ENCODE results near the gene SLC25A21. TPM values are rescaled to one million over a fixed set of nuclear protein-coding genes. Genes with fewer than 3 reads are reported as not detected.

Gene SLC25A21
- total and polyA plus RNA-seq, 2 of the 13 experiments (the other 11 are each of a cell fraction or from before 2014, with no cell fraction given) = 1.9 to 2.9 TPM

GRCh38 chr14:36748610-36749213 is 423.7 kb downstream of the SLC25A21 start:
- TF ChIP-seq REPIN1 (CRISPR knock-in tag; IDR thresholded peaks at IDR 0.05; ENCODE audit: borderline replicate concordance, low read depth) (no peak), ZMYM2 (CRISPR knock-in tag; IDR thresholded peaks at IDR 0.05) (no peak)
- TF ChIP-seq, protein P1, sequence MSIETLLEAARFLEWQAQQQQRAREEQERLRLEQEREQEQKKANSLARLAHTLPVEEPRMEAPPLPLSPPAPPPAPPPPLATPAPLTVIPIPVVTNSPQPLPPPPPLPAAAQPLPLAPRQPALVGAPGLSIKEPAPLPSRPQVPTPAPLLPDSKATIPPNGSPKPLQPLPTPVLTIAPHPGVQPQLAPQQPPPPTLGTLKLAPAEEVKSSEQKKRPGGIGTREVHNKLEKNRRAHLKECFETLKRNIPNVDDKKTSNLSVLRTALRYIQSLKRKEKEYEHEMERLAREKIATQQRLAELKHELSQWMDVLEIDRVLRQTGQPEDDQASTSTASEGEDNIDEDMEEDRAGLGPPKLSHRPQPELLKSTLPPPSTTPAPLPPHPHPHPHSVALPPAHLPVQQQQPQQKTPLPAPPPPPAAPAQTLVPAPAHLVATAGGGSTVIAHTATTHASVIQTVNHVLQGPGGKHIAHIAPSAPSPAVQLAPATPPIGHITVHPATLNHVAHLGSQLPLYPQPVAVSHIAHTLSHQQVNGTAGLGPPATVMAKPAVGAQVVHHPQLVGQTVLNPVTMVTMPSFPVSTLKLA (IDR thresholded peaks at IDR 0.05) = 0 out of 2 replicates have a peak, but pooled peaks have one; percentile 19
- POLR2A ChIA-PET = no interaction called here
- 3% methylated on average over 3 of the region's 3 CpGs for WGBS (ENCODE audit: low lambda C conversion rate)
- intact Hi-C loops (cut with micrococcal nuclease; ENCODE audit: unreplicated experiment) = no loop called here
- Histone ChIP-seq H3K79me2 (ENCODE audit: insufficient read depth, low read length) (no peaks in the 10 kb centered on the region), H3K4me3 (replicated peaks in 1 of 3; ENCODE audit: insufficient read depth in 1 of 3, low read depth in 2 of 3, low read length in 3 of 3) (no peak overlapping the region), H3K27me3 (ENCODE audit: control insufficient read depth in 1 of 2, insufficient read depth in 2 of 2, low read length in 2 of 2) (no peaks in the 10 kb centered on the region), H4K20me1 (ENCODE audit: insufficient read depth, low read length) (no peaks in the 10 kb centered on the region), H3K36me3 (replicated peaks in 1 of 2; ENCODE audit: control insufficient read depth in 1 of 2, insufficient read depth in 2 of 2, low read length in 2 of 2) (no peaks in the 10 kb centered on the region), H3K4me2 (ENCODE audit: low read depth, low read length) (no peak overlapping the region), H2AFZ (ENCODE audit: low read length) (no peak overlapping the region), H3K27ac (ENCODE audit: extremely low read length, insufficient read depth, low read length) (no peak overlapping the region), H3K4me1 (ENCODE audit: insufficient read depth, low read length) (no peaks in the 10 kb centered on the region), H3K9me3 (ENCODE audit: low read length) (peaks cover 16% of the 10 kb centered on the region), H3K9ac (ENCODE audit: insufficient read depth, low read depth, low read length) (no peak overlapping the region)
- no peak for ATAC-seq
- CTCF ChIA-PET (ENCODE audit: low intra/inter-chr PET ratio, low total read pairs) = no interaction called here
- DNase-seq (ENCODE audit: low spot score) = no peak
- no peak for FAIRE-seq
- no TSS peak for BruUV-seq (replicated peaks)
- in situ Hi-C loops (cut with HindIII; ENCODE audit: extremely low pct_ligation_motif_present, low pct_unique_long_range_greater_than_20kb) = no loop called here

DNA sequence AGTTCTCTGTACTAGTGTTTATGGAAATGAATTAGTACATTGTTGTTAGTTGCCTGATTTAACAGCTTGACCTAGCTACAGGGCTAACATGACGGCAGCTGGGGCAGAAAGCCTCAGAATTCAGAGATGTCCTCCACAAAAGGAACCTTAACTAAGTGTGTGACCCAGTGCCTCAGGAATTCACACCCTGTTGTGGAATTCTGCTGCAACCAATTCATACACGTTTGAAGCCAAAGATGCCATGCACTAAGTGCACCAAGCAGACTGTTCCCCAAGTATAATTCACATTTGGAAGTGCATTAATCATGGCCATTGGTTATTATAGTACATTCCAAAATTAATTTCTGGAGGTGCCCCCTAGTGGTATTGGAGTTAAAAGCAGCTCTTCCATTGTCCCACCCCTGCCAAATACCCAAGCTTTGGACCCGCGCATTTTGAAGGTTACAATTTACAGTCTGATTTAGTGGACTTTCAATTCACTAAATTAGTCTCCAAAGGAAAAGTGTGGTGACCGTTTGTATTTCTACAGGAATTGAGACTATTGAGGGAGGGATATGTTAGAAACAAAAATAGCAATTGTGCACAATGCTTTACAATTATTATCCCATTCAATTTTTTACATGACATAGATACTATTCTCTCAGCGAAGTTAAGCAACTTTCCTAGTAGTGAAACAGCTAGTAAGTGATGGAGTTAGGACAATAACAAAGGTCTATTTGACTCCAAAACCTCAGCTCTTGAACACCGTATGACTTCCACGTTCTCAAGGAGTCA is 424.8 kb downstream of the SLC25A21 start:
- Histone ChIP-seq H3K4me3 (replicated peaks in 1 of 3; ENCODE audit: insufficient read depth in 1 of 3, low read depth in 2 of 3, low read length in 3 of 3) (no peak overlapping the region), H4K20me1 (ENCODE audit: insufficient read depth, low read length) (no peaks in the 10 kb centered on the region), H3K4me2 (ENCODE audit: low read depth, low read length) (no peak overlapping the region), H3K79me2 (ENCODE audit: insufficient read depth, low read length) (no peaks in the 10 kb centered on the region), H3K27me3 (ENCODE audit: control insufficient read depth in 1 of 2, insufficient read depth in 2 of 2, low read length in 2 of 2) (no peaks in the 10 kb centered on the region), H3K4me1 (ENCODE audit: insufficient read depth, low read length) (no peaks in the 10 kb centered on the region), H3K9me3 (ENCODE audit: low read length) (peaks cover 8% of the 10 kb centered on the region), H2AFZ (ENCODE audit: low read length) (no peak overlapping the region), H3K36me3 (replicated peaks in 1 of 2; ENCODE audit: control insufficient read depth in 1 of 2, insufficient read depth in 2 of 2, low read length in 2 of 2) (no peaks in the 10 kb centered on the region), H3K9ac (ENCODE audit: insufficient read depth, low read depth, low read length) (no peak overlapping the region), H3K27ac (ENCODE audit: extremely low read length, insufficient read depth, low read length) (no peak overlapping the region)
- BruUV-seq (replicated peaks) = no TSS peak
- intact Hi-C loops (cut with micrococcal nuclease; ENCODE audit: unreplicated experiment) (loop anchor here (1.0 kb wide), 1 partner anchor 99 kb away; no protein-coding TSS in a partner anchor), in situ Hi-C loops (cut with HindIII; ENCODE audit: extremely low pct_ligation_motif_present, low pct_unique_long_range_greater_than_20kb) (no loop called here)
- CTCF ChIA-PET (ENCODE audit: low intra/inter-chr PET ratio, low total read pairs) = interaction anchor here (1.1 to 1.2 kb wide), 2 partner anchors 100 to 403 kb away, joined by 3 to 5 read pairs; no protein-coding TSS in a partner anchor
- POLR2A ChIA-PET = no interaction called here
- WGBS (ENCODE audit: low lambda C conversion rate) = 16% methylated on average over 8 of the region's 8 CpGs
- peak; percentile 44 for DNase-seq (ENCODE audit: low spot score)
- ATAC-seq = peak; percentile 91
- FAIRE-seq = peak; percentile 23
- TF ChIP-seq MYNN (CRISPR knock-in tag; IDR thresholded peaks at IDR 0.05; ENCODE audit: low read depth) (no peak), ZFP90 (CRISPR knock-in tag; IDR thresholded peaks at IDR 0.05; ENCODE audit: borderline replicate concordance) (0 out of 2 replicates have a peak, but pooled peaks have one; percentile 41), ZNF33B (CRISPR knock-in tag; IDR thresholded peaks at IDR 0.05) (0 out of 2 replicates have a peak, but pooled peaks have one; percentile 27), ARID3A (IDR thresholded peaks at IDR 0.05; ENCODE audit: low read depth, low read length) (peak; percentile 87), PHF5A (CRISPR knock-in tag; IDR thresholded peaks at IDR 0.05; ENCODE audit: low read depth, unreplicated experiment) (no peak)
- TF ChIP-seq, protein P2, sequence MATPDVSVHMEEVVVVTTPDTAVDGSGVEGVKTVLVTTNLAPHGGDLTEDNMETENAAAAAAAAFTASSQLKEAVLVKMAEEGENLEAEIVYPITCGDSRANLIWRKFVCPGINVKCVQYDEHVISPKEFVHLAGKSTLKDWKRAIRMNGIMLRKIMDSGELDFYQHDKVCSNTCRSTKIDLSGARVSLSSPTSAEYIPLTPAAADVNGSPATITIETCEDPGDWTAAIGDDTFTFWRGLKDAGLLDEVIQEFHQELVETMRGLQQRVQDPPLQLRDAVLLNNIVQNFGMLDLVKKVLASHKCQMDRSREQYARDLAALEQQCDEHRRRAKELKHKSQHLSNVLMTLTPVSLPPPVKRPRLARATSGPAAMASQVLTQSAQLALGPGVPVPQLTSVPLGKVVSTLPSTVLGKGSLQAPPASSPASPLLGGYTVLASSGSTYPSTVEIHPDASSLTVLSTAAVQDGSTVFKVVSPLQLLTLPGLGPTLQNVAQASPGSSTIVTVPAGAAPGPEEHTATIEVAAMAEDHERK (CRISPR knock-in tag; IDR thresholded peaks at IDR 0.05; ENCODE audit: low read depth) = 0 out of 2 replicates have a peak, but pooled peaks have one; percentile 27
- TF ChIP-seq, protein P3, sequence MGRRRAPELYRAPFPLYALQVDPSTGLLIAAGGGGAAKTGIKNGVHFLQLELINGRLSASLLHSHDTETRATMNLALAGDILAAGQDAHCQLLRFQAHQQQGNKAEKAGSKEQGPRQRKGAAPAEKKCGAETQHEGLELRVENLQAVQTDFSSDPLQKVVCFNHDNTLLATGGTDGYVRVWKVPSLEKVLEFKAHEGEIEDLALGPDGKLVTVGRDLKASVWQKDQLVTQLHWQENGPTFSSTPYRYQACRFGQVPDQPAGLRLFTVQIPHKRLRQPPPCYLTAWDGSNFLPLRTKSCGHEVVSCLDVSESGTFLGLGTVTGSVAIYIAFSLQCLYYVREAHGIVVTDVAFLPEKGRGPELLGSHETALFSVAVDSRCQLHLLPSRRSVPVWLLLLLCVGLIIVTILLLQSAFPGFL (CRISPR knock-in tag; IDR thresholded peaks at IDR 0.05) = no peak
